ENCODE results near the gene STOM. TPM values are rescaled to one million over a fixed set of nuclear protein-coding genes. Genes with fewer than 3 reads are reported as not detected.

Gene STOM, protein sequence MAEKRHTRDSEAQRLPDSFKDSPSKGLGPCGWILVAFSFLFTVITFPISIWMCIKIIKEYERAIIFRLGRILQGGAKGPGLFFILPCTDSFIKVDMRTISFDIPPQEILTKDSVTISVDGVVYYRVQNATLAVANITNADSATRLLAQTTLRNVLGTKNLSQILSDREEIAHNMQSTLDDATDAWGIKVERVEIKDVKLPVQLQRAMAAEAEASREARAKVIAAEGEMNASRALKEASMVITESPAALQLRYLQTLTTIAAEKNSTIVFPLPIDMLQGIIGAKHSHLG
- 196 and 375 TPM in 2 replicates for total RNA-seq

DNA sequence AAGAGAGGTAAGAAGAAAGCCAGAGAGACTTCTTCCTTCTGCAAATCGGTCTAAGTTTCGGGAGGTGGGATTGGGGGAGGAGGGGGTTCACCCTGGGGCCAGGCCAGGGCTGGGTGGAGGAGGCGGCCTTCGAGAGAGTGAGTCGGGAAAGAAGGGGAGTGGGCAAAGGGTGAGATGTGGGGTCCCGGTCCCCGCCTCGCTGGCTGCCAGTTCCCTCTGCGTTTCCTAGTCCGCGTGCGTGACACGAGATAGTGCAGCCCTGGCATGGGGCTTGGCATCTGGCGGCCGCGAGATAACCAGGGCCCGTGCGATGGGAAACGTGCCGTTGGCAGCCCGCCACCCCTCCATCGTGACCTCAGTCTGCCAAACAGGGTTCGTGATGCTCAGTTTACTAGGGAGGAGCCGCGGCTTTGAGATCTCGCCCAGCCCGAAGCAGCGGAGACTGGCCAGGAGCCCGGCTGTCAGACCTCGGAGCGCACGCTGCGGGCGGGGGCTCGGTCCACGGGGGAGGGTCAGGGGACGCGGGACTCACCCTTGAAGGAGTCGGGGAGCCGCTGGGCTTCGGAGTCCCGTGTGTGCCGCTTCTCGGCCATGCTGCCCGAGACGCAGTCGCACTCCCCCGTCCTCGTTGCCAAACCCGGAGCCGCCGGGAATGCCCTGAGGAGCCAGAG, at the start of gene STOM:
STOM (minus strand) TSS at position 656 of the 671 bp plus-strand sequence; CDS start at position 593, 63 bp downstream.

Other genes with a start within 250 kb of the STOM start
- gene RAB14, start 168.4 kb downstream of the STOM start, total RNA-seq: 21.4 and 55.1 TPM in 2 replicates
- 404 and 608 TPM in 2 replicates for gene GSN, start 102.1 kb downstream of the STOM start, total RNA-seq
- gene GGTA1, start 129.6 kb upstream of the STOM start, total RNA-seq: 0.16 and 2.5 TPM in 2 replicates